SU-DHL-6 (cell line): Measurements from ENCODE around the gene SF3A1.

Experiments used
- H2AFZ ChIP-seq: fragments of 200-600 bp; sonication (generic); 2 replicates; pipeline ENCODE4 v1.6.1; 2014; ENCODE audit warnings: low read depth, mild to moderate bottlenecking, moderate library complexity, mixed read lengths, antibody characterized with exemption, low read length; ENCODE audit not compliant: severe bottlenecking
- H3F3A ChIP-seq: fragments of 200-600 bp; shearing (Covaris generic); 2 replicates; pipeline ENCODE4 v1.6.0; 2016; ENCODE audit warnings: antibody characterized with exemption, mild to moderate bottlenecking; ENCODE audit not compliant: insufficient read depth
- H3K27ac ChIP-seq: fragments of 200-600 bp; sonication (generic); 2 replicates; pipeline ENCODE4 v1.5.1; 2016; ENCODE audit warnings: low read depth, mild to moderate bottlenecking, low read length, moderate library complexity, mixed read lengths
- H3K27me3 ChIP-seq: fragments of 200-600 bp; sonication (generic), shearing (Covaris generic); 2 replicates; pipeline ENCODE4 v1.6.0; 2014; ENCODE audit warnings: mild to moderate bottlenecking, low read length
- H3K36me3 ChIP-seq: fragments of 200-600 bp; sonication (generic); 2 replicates; pipeline ENCODE4 v1.6.1; 2014; ENCODE audit warnings: mild to moderate bottlenecking, low read length, mixed read lengths
- H3K4me2 ChIP-seq: fragments of 300-600, 200-600 bp; shearing (Covaris generic), sonication (generic); 2 replicates; pipeline ENCODE4 v1.6.0; 2014; ENCODE audit warnings: low read length, low read depth, mild to moderate bottlenecking; ENCODE audit not compliant: poor library complexity, severe bottlenecking
- H3K4me3 ChIP-seq: fragments of 200-600 bp; sonication (generic); 2 replicates; pipeline ENCODE4 v1.5.1; 2014; ENCODE audit warnings: antibody characterized with exemption, low read length, mild to moderate bottlenecking, mixed read lengths; ENCODE audit not compliant: insufficient read depth, poor library complexity, severe bottlenecking
- H3K79me2 ChIP-seq: fragments of 200-600 bp; sonication (generic); 2 replicates; pipeline ENCODE4 v1.6.1; 2014; ENCODE audit warnings: mild to moderate bottlenecking, low read length, moderate library complexity; ENCODE audit not compliant: insufficient read depth
- H3K9ac ChIP-seq: fragments of 200-600 bp; sonication (generic); 2 replicates; pipeline ENCODE4 v1.7.0; 2014; ENCODE audit warnings: mild to moderate bottlenecking, low read length
- H3K9me2 ChIP-seq: fragments of 200-600 bp; sonication (generic); replicated peaks from 2 replicates; pipeline ENCODE4 v1.6.1; 2014; ENCODE audit warnings: low read length; ENCODE audit not compliant: insufficient read depth
- H3K9me3 ChIP-seq: fragments of 200-600 bp; sonication (generic); 2 replicates; pipeline ENCODE4 v1.6.1; 2014; ENCODE audit warnings: low read length, mixed read lengths; ENCODE audit not compliant: insufficient read depth
- H4K20me1 ChIP-seq: fragments of 200-600 bp; sonication (generic); 2 replicates; pipeline ENCODE4 v1.6.1; 2014; ENCODE audit warnings: low read depth, mild to moderate bottlenecking, antibody characterized with exemption, low read length, moderate library complexity, mixed read lengths
- EZH2phosphoT487 ChIP-seq: fragments of 200-600 bp; sonication (generic), shearing (Covaris generic); conservative IDR thresholded peaks from 2 replicates; pipeline ENCODE4 v1.6.1; 2018; ENCODE audit warnings: mild to moderate bottlenecking, antibody characterized with exemption, low read length, moderate library complexity, mixed read lengths
- TF ChIP-seq, protein P1 (sequence below): fragments of 200-600 bp; sonication (generic); IDR thresholded peaks from one replicate; pipeline ENCODE4 v1.5.1; 2017; ENCODE audit warnings: antibody characterized with exemption, mild to moderate bottlenecking, low read length, moderate library complexity; ENCODE audit not compliant: insufficient read depth, poor library complexity, severe bottlenecking

SF3A1 gene

DNA sequence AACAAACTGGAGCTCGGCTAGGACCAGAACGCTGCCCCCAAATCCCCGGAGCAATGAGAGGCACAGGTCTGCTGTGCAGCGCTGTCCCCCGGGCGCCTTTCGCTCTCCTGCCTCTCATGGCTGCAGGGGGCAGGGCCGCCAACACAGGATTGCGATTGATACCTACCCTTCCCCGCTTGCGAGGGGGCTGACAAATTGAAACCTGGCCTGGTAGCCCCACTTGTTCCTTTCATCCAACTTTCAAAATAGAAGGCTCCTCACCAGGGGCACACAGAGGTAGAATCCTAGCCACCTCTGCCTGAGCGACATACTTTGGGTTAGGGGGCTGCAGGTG, 66.7 kb downstream of the SF3A1 start:
- Histone ChIP-seq H3K4me3 (peak overlapping the region; percentile 64), H3K27me3 (no peaks in the 10 kb centered on the region), H3K79me2 (no peaks in the 10 kb centered on the region), H3K9me3 (no peaks in the 10 kb centered on the region), H3K27ac (no peak overlapping the region), H4K20me1 (no peaks in the 10 kb centered on the region), H3K9me2 (no peaks in the 10 kb centered on the region), H3K9ac (no peak overlapping the region), H3K36me3 (no peaks in the 10 kb centered on the region), H3K4me2 (peak overlapping the region; percentile 73), H3F3A (peaks cover 5% of the 10 kb centered on the region; the same call in 1 of the 2 replicates), H2AFZ (peak overlapping the region; percentile 84)
- TF ChIP-seq, protein P1, sequence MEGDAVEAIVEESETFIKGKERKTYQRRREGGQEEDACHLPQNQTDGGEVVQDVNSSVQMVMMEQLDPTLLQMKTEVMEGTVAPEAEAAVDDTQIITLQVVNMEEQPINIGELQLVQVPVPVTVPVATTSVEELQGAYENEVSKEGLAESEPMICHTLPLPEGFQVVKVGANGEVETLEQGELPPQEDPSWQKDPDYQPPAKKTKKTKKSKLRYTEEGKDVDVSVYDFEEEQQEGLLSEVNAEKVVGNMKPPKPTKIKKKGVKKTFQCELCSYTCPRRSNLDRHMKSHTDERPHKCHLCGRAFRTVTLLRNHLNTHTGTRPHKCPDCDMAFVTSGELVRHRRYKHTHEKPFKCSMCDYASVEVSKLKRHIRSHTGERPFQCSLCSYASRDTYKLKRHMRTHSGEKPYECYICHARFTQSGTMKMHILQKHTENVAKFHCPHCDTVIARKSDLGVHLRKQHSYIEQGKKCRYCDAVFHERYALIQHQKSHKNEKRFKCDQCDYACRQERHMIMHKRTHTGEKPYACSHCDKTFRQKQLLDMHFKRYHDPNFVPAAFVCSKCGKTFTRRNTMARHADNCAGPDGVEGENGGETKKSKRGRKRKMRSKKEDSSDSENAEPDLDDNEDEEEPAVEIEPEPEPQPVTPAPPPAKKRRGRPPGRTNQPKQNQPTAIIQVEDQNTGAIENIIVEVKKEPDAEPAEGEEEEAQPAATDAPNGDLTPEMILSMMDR: no peak
- no peak for TF ChIP-seq EZH2phosphoT487

DNA sequence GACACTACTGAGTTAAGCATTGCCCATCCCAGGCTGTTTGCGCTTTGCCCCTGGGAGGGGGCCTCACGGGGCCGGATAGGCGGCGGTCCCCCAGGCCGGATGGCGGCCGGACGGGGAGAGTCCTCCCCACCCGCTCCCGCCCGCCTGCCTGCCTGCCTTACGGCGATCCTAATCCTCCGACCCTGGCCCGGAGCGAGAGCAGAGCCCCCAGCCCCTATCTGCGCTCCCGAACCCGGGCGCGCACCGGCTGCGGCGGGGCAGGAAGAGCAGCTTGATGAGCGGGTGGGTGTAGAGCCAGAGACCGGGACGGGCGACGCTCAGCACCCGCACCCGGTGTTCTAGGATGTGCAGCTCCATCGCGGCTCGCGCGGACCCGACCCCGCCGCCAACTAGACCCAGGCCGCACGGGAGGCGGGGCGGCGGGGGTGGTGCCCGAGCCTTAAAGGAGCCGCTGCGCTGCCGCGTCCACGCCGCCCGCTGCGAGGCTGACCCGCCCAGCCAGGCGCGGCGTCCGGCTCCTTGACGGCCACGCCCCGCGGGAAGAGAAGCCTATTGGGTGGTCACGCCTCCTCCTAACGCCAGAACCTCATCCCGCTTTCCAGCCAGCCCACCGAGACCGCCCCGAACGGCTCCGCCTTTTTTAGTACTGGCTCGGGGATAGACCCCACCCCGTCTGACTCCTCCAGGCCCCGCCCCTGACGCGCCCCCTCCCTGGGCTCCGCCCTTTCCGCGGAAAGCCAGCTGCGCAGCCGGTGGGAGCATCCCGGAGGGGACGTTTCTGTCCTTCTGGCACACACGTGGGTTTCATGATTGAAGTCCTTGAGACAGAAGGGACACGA, 67.3 kb downstream of the SF3A1 start, which contains the start of gene CASTOR1:
Gene CASTOR1, minus strand, starts transcription at position 365 of the 839 bp plus-strand sequence. Its CDS starts 8 bp downstream, at position 357.
- H3K79me2 ChIP-seq: no peaks in the 10 kb centered on the region
- no peaks in the 10 kb centered on the region for H3K27me3 ChIP-seq
- peaks cover 5% of the 10 kb centered on the region; the same call in 1 of the 2 replicates for H3F3A ChIP-seq
- H3K4me3 ChIP-seq: peak within 1 kb of the TSS; percentile 64
- no peaks in the 10 kb centered on the region for H4K20me1 ChIP-seq
- H3K9me3 ChIP-seq: no peaks in the 10 kb centered on the region
- no peak within 1 kb of the TSS for H3K27ac ChIP-seq
- peak within 1 kb of the TSS; percentile 84 for H2AFZ ChIP-seq
- TF ChIP-seq, protein P1: no peak
- no peak for TF ChIP-seq EZH2phosphoT487
- H3K9ac ChIP-seq: peak within 1 kb of the TSS; percentile 49
- no peaks in the 10 kb centered on the region for H3K9me2 ChIP-seq
- peak within 1 kb of the TSS; percentile 73 for H3K4me2 ChIP-seq
- no peaks in the 10 kb centered on the region for H3K36me3 ChIP-seq

DNA sequence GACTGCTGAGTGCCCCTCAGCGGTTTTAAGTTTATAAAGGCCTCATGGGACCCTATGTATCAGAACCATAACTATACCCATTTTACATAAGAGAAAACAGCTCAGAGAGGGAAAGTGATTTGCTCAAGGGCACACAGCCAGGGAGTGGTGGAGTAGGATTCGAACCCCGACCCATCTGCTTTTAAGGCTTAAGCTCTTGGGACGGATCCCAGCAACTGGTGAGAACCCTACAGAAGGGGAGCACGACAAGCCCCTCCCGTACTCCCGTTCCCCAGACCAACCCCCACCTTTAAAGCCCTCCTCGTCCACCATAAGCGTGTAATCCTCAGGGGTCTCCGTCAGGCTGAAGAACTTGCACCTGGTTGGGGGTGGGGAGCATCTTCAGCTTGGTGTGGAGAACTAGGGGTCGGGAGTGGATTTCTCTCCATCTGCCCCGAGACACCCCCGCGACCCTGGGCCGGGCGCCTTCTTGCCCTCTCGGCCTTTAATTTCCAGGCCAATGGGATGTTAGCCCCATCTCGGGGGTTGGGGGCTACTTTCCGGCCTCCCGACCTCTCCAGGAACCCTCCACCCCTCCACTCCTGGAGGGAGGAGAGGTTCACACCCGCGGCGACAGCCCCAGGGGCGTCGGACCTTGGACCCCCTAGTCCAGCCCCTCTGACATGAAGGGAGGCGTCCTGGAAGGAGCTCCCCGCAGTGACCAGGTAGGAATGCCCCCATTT, 68.1 kb downstream of the SF3A1 start:
- Histone ChIP-seq H3K4me3 (peak overlapping the region; percentile 64), H3K79me2 (no peaks in the 10 kb centered on the region), H3K4me2 (peak overlapping the region; percentile 73), H3K27ac (no peak overlapping the region), H4K20me1 (no peaks in the 10 kb centered on the region), H3K9me2 (no peaks in the 10 kb centered on the region), H3K9ac (peak overlapping the region; percentile 49), H3K9me3 (no peaks in the 10 kb centered on the region), H3K36me3 (no peaks in the 10 kb centered on the region), H3F3A (peaks cover 5% of the 10 kb centered on the region; the same call in 1 of the 2 replicates), H3K27me3 (no peaks in the 10 kb centered on the region), H2AFZ (peak overlapping the region; percentile 84)
- TF ChIP-seq EZH2phosphoT487: no peak
- TF ChIP-seq, protein P1: no peak
